ENCODE measurements around the gene CAP2.

DNA sequence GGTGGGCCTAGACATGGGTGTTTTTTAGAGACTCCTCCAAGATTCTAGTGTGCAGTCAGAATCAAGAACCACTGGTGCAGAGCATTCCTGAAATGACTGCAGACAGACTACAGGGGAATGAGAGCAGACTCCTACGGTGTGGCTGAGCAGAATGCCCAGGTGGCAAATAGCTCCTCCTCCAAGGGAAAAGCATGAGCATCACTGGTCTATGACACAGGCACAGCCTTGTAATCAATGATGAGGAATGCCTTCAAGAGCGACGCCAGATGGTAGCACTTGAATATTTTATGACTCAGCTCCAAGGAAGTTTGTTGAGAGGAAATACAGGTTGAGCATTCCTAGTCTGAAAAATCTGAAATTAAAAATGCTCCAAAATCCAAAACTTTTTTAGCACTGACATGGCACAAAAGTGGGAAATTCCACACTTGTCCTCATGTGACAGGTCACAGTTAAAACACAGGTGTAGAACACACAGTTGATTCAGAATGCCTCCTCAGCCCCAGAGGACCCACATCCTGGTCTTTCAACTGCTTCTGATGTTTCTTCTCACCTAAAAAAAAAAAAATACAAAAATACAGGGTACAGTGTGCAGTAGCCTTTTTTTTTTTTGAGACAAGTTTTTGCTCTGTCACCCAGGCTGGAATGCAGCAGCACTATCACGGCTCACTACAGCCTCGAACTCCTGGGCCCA is 196.2 kb downstream of the CAP2 start:
- TF ChIP-seq, protein P1, sequence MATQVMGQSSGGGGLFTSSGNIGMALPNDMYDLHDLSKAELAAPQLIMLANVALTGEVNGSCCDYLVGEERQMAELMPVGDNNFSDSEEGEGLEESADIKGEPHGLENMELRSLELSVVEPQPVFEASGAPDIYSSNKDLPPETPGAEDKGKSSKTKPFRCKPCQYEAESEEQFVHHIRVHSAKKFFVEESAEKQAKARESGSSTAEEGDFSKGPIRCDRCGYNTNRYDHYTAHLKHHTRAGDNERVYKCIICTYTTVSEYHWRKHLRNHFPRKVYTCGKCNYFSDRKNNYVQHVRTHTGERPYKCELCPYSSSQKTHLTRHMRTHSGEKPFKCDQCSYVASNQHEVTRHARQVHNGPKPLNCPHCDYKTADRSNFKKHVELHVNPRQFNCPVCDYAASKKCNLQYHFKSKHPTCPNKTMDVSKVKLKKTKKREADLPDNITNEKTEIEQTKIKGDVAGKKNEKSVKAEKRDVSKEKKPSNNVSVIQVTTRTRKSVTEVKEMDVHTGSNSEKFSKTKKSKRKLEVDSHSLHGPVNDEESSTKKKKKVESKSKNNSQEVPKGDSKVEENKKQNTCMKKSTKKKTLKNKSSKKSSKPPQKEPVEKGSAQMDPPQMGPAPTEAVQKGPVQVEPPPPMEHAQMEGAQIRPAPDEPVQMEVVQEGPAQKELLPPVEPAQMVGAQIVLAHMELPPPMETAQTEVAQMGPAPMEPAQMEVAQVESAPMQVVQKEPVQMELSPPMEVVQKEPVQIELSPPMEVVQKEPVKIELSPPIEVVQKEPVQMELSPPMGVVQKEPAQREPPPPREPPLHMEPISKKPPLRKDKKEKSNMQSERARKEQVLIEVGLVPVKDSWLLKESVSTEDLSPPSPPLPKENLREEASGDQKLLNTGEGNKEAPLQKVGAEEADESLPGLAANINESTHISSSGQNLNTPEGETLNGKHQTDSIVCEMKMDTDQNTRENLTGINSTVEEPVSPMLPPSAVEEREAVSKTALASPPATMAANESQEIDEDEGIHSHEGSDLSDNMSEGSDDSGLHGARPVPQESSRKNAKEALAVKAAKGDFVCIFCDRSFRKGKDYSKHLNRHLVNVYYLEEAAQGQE (IDR thresholded peaks at IDR 0.05; ENCODE audit: low read depth) = no peak
- TF ChIP-seq RAD21 (IDR thresholded peaks at IDR 0.05; ENCODE audit: low read depth) (peak; percentile 44), TAF1 (IDR thresholded peaks at IDR 0.05; ENCODE audit: low read depth) (no peak), YY1 (IDR thresholded peaks at IDR 0.05; ENCODE audit: low read depth) (no peak), TCF12 (IDR thresholded peaks at IDR 0.05; ENCODE audit: low read depth) (peak; percentile 37; the same call in 1 of the 2 replicates), FOXM1 (IDR thresholded peaks at IDR 0.05; ENCODE audit: borderline replicate concordance, low read depth) (no peak), NFIC (IDR thresholded peaks at IDR 0.05) (no peak)
- TF ChIP-seq, protein P2, sequence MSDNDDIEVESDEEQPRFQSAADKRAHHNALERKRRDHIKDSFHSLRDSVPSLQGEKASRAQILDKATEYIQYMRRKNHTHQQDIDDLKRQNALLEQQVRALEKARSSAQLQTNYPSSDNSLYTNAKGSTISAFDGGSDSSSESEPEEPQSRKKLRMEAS (IDR thresholded peaks at IDR 0.05) = 0 out of 2 replicates have a peak, but pooled peaks have one; percentile 31
- TF ChIP-seq, protein P3, sequence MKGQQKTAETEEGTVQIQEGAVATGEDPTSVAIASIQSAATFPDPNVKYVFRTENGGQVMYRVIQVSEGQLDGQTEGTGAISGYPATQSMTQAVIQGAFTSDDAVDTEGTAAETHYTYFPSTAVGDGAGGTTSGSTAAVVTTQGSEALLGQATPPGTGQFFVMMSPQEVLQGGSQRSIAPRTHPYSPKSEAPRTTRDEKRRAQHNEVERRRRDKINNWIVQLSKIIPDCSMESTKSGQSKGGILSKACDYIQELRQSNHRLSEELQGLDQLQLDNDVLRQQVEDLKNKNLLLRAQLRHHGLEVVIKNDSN (IDR thresholded peaks at IDR 0.05) = no peak
